Activated T-helper 1 cell treated with anti-CD3 and anti-CD28 coated beads, Interleukin-2, amount 50 U/mL, for 16 hours (primary cell): ENCODE data around the gene COL18A1.
"Not testable (repeated sequence)": the region's sequence is repeated elsewhere in the genome, so short reads cannot be mapped to it uniquely, and the experiment has no call there.

Experiments used
- DNase-seq, 2 donors: peaks; one replicate each; pipeline ENCODE4 v3.0.0-alpha.2; 2020; ENCODE audit warnings: low read depth in 1 of 2, low spot score in 1 of 2

The COL18A1 gene

DNA sequence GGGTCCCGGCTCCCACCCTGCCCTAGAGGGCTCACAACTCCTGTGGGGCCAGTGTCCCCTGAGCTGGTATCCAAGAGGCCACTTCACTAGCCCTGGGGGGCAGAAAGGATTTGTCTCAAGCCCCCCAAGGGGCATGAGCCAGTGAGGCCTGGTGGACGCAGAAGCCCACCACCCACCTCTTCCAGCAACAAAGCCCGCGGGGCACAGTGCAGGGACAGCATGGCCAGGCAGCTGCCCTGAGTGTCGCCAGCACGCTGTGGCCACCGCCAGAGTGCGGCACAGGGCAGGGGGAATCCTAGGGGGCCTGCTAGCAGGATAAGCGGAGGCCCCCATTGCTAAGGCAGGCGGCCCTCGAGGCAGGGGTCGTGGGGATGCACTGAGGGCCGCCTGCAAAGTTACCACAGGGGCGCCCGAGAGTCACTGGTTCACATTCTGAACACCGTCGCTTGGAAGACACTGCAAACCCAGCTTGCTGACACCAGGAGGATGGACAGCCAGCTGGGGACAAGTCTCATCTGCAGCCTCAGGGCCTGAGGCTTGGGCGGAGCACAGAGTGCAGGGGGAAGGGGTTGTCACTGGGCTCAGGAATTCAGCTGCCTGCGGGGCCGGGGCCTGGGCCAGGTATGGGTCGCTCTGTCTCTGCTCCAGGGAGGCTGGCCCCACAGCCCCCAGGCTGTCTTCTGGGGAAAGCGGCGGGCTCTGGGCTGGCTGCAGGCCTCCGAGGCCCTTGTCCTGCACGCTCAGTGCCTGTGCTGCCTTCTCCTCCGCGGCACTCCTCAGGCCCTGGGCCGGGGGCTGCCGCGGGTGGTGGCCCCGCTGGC is 110.5 kb downstream of the COL18A1 start:
- DNase-seq, result no peak

DNA sequence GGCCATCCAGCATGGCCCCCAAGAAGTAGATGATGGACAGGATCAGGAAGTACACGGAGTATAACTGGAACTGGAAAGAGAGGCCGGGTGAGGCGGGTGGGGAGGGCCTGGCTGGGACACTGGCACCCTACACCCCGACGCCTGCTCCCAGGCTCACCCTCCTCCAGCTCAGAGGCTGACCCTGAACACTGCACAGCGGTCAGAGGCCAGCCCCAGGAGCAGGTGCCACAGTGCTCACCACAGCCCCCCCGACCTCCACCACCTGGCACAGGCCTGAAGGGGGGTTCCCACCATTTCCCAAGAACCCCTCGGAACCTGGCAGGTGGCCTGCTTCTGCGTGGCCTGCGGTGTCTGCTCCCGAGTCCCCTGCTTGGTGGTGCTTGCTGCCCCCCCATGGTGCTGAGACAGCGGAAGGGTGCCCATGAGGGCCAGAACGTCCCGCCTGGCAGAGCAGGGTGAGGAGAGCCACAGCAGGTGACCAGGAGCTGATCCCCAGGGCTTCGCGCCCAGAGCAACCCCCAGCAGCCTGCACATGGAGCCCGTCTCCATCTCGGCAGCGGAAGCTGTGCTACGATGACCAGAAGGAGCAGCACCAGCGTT is 111.2 kb downstream of the COL18A1 start:
- DNase-seq, result no peak

DNA sequence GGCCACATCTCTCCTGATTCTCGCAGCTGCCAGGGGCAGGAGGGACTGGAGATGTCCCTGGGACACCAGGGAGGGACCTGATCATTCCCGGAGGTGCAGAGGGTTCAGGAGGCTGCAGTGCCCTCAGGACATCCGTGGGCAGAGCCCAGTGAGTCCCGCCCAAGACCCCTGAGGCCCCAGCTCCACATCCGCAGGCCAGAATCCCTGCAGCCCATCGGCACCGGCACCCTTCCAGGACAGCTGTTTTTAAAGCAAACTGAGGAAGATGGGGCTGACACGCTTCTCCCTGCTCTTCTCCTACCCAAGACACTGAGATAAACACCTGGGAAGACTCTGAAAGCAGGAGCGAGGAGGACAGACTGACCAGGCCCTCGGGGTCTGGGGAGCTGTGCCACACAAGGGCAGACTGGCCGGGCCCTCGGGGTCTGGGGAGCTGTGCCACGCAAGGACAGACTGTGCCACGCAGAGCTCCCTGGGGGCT is 111.7 kb downstream of the COL18A1 start:
- no peak for DNase-seq

DNA sequence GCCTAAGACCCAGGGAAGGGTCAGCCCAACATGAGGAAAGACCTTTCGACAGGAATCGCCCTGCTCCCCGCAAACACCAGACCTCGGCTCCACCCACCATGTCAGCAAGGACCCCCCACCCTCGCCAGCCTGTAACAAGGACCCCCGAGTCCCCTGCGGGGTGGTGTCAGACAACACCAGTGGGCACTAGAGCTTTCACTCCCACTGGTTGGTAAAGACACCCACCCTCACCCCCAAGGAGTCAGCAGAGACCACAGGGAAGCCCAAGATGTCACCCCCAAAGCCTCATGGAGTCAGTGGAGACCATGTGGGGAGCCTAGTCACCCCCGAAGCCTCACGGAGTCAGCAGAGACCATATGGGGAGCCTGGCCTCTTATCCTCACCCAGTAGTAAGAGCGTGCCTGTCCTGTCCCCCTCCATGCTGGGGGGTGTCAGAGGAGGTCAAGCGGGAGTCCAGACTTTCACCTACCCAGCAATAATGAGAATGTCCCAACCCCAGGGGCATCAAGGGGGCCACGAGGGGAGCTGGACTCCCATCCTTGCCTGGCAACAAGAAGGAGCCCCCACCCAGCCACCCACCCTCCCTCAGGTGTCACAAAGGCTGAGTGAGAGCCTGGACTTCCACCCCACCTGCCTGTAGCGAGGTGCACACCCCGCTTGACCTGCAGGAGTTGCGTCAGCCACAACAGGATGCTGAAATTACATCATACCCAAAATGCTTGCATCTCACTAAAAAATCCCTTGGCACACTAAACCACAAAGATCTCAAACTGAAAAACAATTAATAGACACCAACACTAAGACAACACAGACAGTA is 112.5 kb downstream of the COL18A1 start:
- DNase-seq, result no peak

DNA sequence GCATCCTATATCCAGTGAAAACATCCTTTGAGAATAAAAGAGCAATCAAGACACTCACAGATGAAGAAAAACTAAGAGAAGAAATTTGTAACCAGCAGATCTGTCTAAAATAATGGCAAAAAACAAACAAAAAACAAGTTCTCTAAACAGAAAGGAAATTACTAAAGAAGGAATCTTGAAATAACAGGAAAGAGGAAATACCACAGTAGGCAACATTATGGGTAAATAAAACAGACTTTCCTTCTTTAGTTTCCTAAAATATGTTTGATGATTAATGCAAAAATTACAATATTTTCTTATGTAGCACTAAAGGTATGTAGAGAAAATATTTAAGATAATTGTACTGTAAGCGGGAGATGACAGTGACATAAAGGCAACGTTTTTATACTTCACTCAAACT is 113.8 kb downstream of the COL18A1 start:
- no peak for DNase-seq

DNA sequence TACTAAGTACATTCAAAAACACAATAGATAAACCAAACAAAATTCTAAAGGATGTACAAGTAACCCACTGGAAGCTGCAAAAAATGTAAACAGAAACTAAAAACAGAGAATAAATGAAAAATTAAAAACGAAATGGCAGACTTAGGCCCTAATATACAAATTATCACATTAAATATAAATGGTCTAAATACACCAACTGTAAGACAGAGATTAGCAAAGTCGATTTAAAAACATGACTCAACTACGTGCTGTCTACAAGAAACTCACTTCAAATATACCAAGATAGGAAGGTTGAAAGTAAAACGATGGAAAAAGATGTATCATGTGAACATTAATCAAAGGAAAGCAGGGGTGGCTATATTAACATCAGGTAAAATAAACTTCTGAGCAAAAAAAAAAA is 114.2 kb downstream of the COL18A1 start:
- DNase-seq, result no peak

DNA sequence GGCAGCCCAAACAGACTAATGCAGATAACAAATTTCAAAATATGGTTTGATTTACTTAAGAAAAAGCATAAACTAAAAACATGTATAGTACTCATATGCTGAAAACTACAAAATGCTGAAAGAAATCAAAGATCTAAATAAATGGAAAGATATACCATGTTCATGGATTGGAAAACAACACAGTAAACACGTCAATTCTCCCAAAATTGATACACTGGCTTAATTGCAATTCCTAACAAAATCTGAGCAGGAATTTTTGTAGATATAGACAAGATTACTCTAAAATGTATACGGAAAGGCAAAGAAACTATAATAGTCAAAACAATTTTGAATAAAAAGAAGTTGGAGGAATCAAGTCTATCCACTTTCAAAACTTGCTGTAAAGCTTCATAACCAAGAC is 116.3 kb downstream of the COL18A1 start:
- no peak for DNase-seq

DNA sequence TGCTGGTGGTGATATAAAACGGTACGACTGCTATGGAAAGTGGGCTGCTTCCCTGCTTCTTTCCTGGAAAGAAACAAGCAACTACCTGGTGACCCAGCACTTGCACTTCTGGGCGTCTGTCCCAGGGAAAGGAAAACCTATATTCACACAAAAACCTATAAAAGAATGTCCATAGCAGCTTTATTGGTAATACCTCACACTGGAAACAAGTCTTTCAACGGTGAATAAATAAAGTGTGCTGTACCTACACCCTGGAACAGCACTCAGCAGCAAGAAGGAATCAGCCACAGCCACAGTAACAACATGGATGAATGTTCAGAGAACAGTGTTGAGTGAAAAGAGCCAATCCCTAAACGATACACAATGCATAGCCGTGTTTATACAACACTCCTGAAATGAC is 117.4 kb downstream of the COL18A1 start:
- no peak for DNase-seq

DNA sequence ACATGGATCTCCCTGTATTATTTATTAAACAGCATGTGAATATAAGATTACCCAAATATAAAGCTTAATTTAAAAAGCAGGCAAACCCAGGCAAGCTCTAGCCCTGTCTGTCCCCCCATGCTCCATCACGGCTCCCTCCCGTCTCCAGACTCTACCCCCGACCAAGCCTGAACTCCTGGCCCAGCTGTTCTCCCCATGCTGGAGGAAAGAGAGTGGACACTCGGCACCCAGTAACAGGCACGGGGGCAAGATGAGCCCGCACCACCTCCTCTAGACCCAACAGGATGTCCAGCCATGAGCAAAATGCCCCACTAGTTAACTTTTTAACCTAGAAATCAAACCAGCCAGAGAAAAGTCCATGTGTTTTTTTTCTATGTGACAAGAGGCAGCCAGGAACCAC is 118.0 kb downstream of the COL18A1 start:
- DNase-seq, result no peak

DNA sequence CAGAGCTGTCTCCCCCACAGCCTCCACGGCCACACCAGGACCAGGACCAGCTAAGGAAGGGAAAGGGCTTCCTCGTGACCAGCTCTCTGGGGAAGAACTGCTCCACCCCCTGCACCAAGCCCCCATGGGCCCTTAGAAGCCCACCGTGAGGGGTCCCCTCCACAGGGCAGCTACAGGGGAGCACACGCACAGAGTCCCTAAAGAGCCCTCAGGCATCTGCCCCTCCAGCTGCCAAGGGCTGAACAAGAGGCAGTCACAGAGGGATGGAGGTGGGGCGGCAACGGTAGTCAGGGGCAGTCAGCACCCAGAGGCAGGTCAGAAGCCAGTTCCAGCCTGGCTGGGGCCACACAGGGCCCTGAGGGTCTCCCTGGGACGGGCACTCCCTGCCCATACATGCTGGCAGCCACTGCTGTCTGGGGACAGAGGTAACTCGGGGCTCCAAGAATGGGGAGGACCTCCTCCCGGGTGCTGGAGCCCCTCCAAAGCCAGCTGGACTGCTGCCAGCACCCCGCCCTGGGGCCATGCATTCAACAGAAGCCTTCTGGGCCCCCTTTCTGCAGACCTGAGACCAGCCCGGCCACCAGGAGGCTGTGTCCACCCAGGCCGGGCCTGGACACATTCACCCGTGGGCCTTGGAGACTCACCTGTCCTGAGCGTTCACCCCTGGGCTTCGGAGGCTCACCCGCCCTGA is 118.6 kb downstream of the COL18A1 start:
- DNase-seq, result no peak

DNA sequence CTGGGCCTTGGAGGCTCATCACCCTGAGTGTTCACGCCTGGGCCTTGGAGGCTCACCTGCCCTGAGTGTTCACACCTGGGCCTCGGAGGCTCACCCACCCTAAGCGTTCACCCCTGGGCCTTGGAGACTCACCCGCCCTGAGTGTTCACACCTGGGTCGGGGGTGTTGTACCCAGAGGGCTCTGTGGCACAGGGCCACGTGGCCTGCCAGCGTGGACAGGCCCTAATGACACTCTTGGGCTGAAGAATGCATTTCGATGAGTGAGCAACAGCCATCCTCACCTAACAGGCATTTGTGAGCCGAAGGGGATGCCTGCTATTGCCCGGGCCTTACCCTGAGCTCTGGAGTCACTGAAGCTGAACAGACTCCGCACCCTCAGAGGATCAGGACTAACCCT is 119.8 kb downstream of the COL18A1 start:
- DNase-seq, result no peak

DNA sequence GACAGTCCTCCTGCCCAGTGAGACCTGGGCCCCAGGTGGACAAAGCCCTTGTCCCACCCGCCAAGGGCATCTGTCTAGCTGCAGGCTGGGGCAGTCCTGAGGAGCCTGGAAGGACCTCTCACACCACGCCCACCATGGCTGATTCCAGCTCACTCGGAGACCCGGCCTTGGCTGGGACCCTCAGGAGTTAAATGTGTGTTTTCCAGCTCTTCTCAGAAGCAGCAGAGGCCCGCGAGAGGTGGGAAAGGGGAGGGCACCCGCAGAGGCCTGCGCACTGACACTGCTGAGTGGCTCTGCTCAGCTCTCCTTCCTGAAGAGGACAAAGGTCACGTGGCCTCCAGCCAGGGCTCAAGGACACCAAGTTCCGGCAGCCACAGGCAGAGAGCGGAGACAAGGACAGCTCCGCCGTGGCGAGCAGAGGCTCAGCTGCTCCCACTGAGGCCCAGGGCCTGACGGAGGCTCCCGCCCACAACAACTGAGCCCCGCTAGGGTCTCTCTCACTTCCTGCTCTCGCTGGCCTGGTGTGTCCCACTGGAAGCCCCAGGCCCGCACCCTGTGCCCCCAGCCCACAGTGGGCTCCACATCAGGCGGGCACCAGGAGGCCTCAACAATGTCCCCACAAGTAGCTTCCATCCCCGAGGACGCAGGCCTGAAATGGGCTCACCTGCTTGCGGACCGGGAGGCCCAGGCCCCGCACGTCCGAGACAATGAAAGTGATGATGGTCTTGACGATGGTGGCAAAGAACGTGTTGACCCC is 120.4 kb downstream of the COL18A1 start:
- DNase-seq, result no peak

DNA sequence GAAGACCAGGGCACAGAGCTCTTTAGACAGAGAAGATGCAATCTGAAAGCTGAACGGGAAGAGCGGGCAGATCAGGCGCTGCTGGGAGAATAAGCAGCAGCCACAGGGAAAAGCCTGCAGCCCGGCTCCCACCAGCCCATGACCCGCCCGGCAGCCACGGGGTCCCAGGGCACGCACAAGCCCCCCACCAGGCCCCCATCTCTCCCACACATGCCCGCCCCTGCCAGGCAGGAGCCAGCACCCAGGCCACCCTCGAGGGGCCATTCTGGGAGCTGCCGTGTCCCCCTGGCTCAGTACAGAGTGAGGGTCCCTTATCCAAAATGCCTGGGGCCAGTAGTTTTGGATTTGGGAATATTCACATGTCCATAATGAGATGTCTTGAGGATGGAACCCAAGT is 120.9 kb downstream of the COL18A1 start:
- no peak for DNase-seq

DNA sequence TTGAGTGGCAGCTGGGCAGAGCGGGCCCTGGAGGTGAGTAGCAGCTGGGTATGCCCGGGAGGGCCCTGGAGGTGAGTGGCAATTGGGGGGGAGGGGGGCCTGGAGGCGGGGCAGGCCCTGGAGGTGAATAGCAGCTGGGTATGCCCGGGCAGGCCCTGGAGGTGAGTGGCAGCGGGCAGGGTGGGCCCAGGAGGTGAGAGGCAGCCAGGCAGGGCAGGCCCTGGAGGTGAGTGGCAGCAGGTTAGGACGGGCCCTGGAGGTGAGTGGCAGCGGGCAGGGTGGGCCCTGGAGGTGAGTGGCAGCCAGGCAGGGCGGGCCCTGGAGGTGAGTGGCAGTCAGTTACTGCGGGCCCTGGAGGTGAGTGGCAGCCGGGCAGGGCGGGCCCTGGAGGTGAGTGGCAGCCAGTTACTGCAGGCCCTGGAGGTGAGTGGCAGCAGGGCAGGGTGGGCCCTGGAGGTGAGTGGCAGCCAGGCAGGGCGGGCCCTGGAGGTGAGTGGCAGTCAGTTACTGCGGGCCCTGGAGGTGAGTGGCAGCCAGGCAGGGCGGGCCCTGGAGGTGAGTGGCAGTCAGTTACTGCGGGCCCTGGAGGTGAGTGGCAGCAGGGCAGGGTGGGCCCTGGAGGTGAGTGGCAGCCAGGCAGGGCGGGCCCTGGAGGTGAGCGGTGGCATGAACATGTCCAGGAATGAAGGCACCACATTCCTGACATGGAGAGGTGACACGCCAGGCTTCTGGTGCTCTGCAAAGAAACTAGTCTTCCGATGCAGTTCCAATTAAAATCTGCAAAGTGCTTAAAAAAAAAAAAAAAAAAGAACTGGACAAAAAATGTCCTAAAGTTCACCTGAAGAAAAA is 122.4 kb downstream of the COL18A1 start:
- DNase-seq, result not testable (repeated sequence)

DNA sequence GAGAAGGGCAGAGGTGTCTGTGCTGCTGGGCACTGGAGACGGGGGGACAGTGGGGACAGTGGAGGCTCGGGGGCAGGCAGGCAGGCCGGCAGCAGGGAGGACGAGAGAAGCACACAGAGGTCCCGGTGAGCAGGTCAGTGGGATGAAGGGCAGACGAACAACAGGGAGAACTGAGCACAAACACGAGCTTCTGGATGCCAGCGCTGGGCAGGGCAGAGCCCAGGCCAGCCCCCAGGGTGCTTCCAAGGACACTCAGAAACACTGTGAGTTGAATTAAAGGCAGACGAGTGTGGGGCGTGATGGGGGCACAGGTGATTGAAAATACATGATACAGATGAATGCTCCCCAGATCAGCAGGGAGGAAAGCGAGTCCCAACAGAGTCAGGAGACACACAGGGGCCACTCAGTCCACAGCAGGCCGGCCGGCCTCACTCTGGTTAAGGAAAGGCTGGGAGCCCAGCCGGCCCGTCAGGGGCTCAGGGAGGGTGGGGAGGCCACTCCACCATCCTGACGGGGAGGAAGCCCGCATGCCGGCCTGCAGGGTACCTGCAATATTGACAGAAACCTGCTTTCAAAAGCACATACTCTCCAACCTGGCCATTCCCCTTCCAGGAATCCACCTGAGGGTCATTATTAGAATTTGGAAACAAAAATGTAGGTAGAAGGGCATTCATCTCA is 123.2 kb downstream of the COL18A1 start:
- DNase-seq, result no peak

DNA sequence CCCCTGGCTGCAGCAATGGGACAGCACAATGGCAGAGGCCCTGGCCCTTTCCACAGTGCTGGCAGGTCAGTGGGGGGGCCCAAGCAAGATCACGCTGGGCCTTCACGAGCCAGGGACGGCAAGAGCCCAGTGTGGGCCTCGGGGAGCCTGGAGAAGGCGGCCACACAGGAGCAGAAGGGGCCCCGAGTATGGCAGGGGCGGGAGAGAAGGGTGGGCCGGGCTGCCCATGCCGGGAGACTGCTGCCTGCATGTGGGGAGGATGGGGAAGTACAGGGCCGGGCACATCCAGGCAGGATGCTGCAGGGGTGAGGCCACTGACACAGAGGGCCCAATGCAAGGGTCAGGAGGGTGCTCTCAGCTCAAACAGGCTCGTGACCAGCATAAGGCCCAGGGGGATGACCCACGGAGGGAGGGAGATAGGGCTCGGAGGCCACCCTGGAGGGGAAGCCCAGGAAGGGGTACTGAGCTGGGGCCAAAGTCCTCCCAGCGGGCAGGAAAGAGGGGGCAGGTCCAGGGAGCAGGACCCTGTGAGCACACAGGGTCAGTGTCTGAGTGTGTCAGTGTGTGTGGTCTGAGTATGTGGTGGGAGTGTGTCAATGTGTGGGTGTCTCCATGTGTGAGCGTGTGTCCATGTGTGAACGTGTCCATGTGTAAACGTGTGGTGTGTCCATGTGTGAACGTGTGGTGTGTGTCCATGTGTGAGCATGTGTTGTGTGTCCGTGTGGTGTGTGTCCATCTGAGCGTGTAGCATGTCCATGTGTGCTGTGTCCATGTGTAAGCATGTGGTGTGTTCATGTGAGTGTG is 124.2 kb downstream of the COL18A1 start:
- no peak for DNase-seq

DNA sequence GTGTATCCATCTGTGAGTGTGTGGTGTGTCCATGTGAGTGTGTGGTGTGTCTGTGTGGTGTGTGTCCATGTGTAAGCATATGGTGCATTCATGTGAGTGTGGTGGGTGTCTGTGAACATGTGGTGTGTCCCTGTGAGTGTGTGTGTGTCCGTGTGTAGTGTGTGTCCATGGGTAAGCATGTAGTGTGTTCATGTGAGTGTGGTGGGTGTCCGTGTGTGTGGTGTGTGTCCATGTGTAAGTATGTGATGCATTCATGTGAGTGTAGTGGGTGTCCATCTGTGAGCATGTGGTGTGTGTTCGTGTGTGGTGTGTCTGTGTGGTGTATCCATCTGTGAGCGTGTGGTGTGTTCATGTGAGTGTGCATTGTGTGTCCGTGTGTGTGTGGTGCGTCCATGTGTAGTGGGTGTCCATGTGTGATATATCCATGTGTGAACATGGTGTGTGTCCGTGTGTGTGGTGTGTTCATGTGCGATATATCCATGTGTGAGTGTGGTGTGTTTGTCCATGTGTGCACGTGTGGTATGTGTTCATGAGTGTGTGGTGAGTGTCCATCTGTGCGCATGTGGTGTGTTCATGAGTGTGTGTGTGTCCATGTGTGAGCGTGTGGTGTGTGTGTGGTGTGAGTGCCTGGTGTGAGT is 124.9 kb downstream of the COL18A1 start:
- no peak for DNase-seq
